GM10266 (cell line): Measurements from ENCODE around the gene GABBR2.

Source experiments
- DNase-seq: peaks from one replicate; pipeline ENCODE4 v3.0.0; 2012; ENCODE audit errors: extremely low spot score
- CTCF ChIP-seq: IDR thresholded peaks from 2 replicates; pipeline ENCODE4 v1.5.1; 2012; ENCODE audit warnings: mild to moderate bottlenecking, low read depth; ENCODE audit not compliant: control insufficient read depth, insufficient read depth; ENCODE audit errors: missing control alignments

Gene GABBR2

GRCh38 chr9:98538626-98539031, 170.1 kb downstream of the GABBR2 start:
- no peak for TF ChIP-seq CTCF
- no peak for DNase-seq

- TF ChIP-seq CTCF, result no peak
- DNase-seq, result no peak
Observed at GRCh38 chr9:98538203-98538602, 170.5 kb downstream of the GABBR2 start.

- peak; percentile 56 for DNase-seq
- TF ChIP-seq CTCF, result peak; percentile 68
Observed at GRCh38 chr9:98536542-98537173, 172.1 kb downstream of the GABBR2 start.

- DNase-seq, result no peak
- no peak for TF ChIP-seq CTCF
Observed at GRCh38 chr9:98533866-98534265, 174.9 kb downstream of the GABBR2 start.

- no peak for TF ChIP-seq CTCF
- DNase-seq, result no peak
Observed at GRCh38 chr9:98533132-98533531, 175.6 kb downstream of the GABBR2 start.

- no peak for DNase-seq
- TF ChIP-seq CTCF, result no peak
Observed at GRCh38 chr9:98532574-98532973, 176.2 kb downstream of the GABBR2 start.

- no peak for TF ChIP-seq CTCF
- no peak for DNase-seq
Observed at GRCh38 chr9:98532147-98532546, 176.6 kb downstream of the GABBR2 start.
